Measurements from ENCODE around the gene CNTN4.
A peak's percentile ranks its signal among the peaks of the same experiment; 100 is the strongest.

CNTN4 gene

GRCh38 chr3:2661078-2661477 is 562.4 kb downstream of the CNTN4 start:
- Histone ChIP-seq H3K4me2 (ENCODE audit: low read length, poor library complexity, severe bottlenecking) (no peak overlapping the region), H3K27me3 (ENCODE audit: control insufficient read depth in 1 of 2, insufficient read depth in 1 of 2, low read length in 2 of 2) (no peaks in the 10 kb centered on the region), H3K79me1 (replicated peaks; ENCODE audit: low read length, poor library complexity, severe bottlenecking) (no peaks in the 10 kb centered on the region), H3K18ac (ENCODE audit: low read depth in 1 of 2, low read length in 2 of 2) (no peak overlapping the region), H2AFZ (ENCODE audit: low read depth, low read length) (no peak overlapping the region), H2BK5ac (ENCODE audit: low read depth, low read length, poor library complexity, severe bottlenecking) (no peak overlapping the region), H3K4ac (ENCODE audit: low read depth in 1 of 2, low read length in 2 of 2) (no peak overlapping the region), H3K27ac (ENCODE audit: low read length, poor library complexity, severe bottlenecking) (no peak overlapping the region), H3K9me3 (ENCODE audit: control insufficient read depth, low read length) (no peaks in the 10 kb centered on the region), H3K36me3 (ENCODE audit: control insufficient read depth in 1 of 2, insufficient read depth in 2 of 2, low read depth in 1 of 2, low read length in 2 of 2) (no peaks in the 10 kb centered on the region), H4K8ac (ENCODE audit: low read length) (no peak overlapping the region), H3K23ac (ENCODE audit: low read length in 2 of 2) (no peak overlapping the region), H2BK12ac (ENCODE audit: low read length in 2 of 2) (no peak overlapping the region), H3K14ac (ENCODE audit: low read length in 2 of 2) (no peak overlapping the region), H3K9ac (ENCODE audit: low read length) (no peak overlapping the region), H3K4me3 (ENCODE audit: insufficient read depth in 1 of 2, low read depth in 1 of 2, low read length in 2 of 2) (no peak overlapping the region), H2AK5ac (ENCODE audit: low read length, severe bottlenecking) (no peak overlapping the region), H4K91ac (ENCODE audit: low read length) (no peak overlapping the region), H3K4me1 (ENCODE audit: control insufficient read depth, insufficient read depth, low read depth, low read length) (no peaks in the 10 kb centered on the region), H2BK120ac (ENCODE audit: low read depth, low read length) (no peak overlapping the region), H2BK15ac (ENCODE audit: low read depth, poor library complexity, severe bottlenecking) (no peak overlapping the region)
- DNase-seq, result peak; percentile 79
- WGBS, result 60% methylated on average over 1 of the region's 1 CpG

- Histone ChIP-seq H2AFZ (ENCODE audit: low read depth, low read length) (no peak overlapping the region), H3K4ac (ENCODE audit: low read depth in 1 of 2, low read length in 2 of 2) (no peak overlapping the region), H4K8ac (ENCODE audit: low read length) (no peak overlapping the region), H2BK15ac (ENCODE audit: low read depth, poor library complexity, severe bottlenecking) (no peak overlapping the region), H3K27ac (ENCODE audit: low read length, poor library complexity, severe bottlenecking) (no peak overlapping the region), H3K36me3 (ENCODE audit: control insufficient read depth in 1 of 2, insufficient read depth in 2 of 2, low read depth in 1 of 2, low read length in 2 of 2) (no peaks in the 10 kb centered on the region), H3K27me3 (ENCODE audit: control insufficient read depth in 1 of 2, insufficient read depth in 1 of 2, low read length in 2 of 2) (no peaks in the 10 kb centered on the region), H2BK120ac (ENCODE audit: low read depth, low read length) (no peak overlapping the region), H3K9ac (ENCODE audit: low read length) (no peak overlapping the region), H2BK12ac (ENCODE audit: low read length in 2 of 2) (no peak overlapping the region), H3K18ac (ENCODE audit: low read depth in 1 of 2, low read length in 2 of 2) (no peak overlapping the region), H3K4me1 (ENCODE audit: control insufficient read depth, insufficient read depth, low read depth, low read length) (no peaks in the 10 kb centered on the region), H2BK5ac (ENCODE audit: low read depth, low read length, poor library complexity, severe bottlenecking) (no peak overlapping the region), H3K9me3 (ENCODE audit: control insufficient read depth, low read length) (peaks cover 5% of the 10 kb centered on the region), H3K79me1 (replicated peaks; ENCODE audit: low read length, poor library complexity, severe bottlenecking) (no peaks in the 10 kb centered on the region), H3K14ac (ENCODE audit: low read length in 2 of 2) (no peak overlapping the region), H3K23ac (ENCODE audit: low read length in 2 of 2) (no peak overlapping the region), H4K91ac (ENCODE audit: low read length) (no peak overlapping the region), H3K4me2 (ENCODE audit: low read length, poor library complexity, severe bottlenecking) (no peak overlapping the region), H3K4me3 (ENCODE audit: insufficient read depth in 1 of 2, low read depth in 1 of 2, low read length in 2 of 2) (no peak overlapping the region), H2AK5ac (ENCODE audit: low read length, severe bottlenecking) (no peak overlapping the region)
- 70% methylated on average over 1 of the region's 2 CpGs for WGBS
- no peak for DNase-seq
These were observed 578.8 kb downstream of the CNTN4 start for GRCh38 chr3:2677501-2677900.

GRCh38 chr3:2680236-2680635 is 581.6 kb downstream of the CNTN4 start:
- Histone ChIP-seq H4K91ac (ENCODE audit: low read length) (no peak overlapping the region), H3K4me3 (ENCODE audit: insufficient read depth in 1 of 2, low read depth in 1 of 2, low read length in 2 of 2) (no peak overlapping the region), H2BK15ac (ENCODE audit: low read depth, poor library complexity, severe bottlenecking) (no peak overlapping the region), H3K36me3 (ENCODE audit: control insufficient read depth in 1 of 2, insufficient read depth in 2 of 2, low read depth in 1 of 2, low read length in 2 of 2) (no peaks in the 10 kb centered on the region), H2BK12ac (ENCODE audit: low read length in 2 of 2) (no peak overlapping the region), H3K79me1 (replicated peaks; ENCODE audit: low read length, poor library complexity, severe bottlenecking) (no peaks in the 10 kb centered on the region), H3K14ac (ENCODE audit: low read length in 2 of 2) (no peak overlapping the region), H2AK5ac (ENCODE audit: low read length, severe bottlenecking) (no peak overlapping the region), H2AFZ (ENCODE audit: low read depth, low read length) (no peak overlapping the region), H4K8ac (ENCODE audit: low read length) (no peak overlapping the region), H2BK5ac (ENCODE audit: low read depth, low read length, poor library complexity, severe bottlenecking) (no peak overlapping the region), H3K9me3 (ENCODE audit: control insufficient read depth, low read length) (no peaks in the 10 kb centered on the region), H3K27me3 (ENCODE audit: control insufficient read depth in 1 of 2, insufficient read depth in 1 of 2, low read length in 2 of 2) (no peaks in the 10 kb centered on the region), H3K4ac (ENCODE audit: low read depth in 1 of 2, low read length in 2 of 2) (no peak overlapping the region), H3K9ac (ENCODE audit: low read length) (no peak overlapping the region), H3K4me2 (ENCODE audit: low read length, poor library complexity, severe bottlenecking) (no peak overlapping the region), H3K27ac (ENCODE audit: low read length, poor library complexity, severe bottlenecking) (no peak overlapping the region), H3K23ac (ENCODE audit: low read length in 2 of 2) (no peak overlapping the region), H2BK120ac (ENCODE audit: low read depth, low read length) (no peak overlapping the region), H3K4me1 (ENCODE audit: control insufficient read depth, insufficient read depth, low read depth, low read length) (no peaks in the 10 kb centered on the region), H3K18ac (ENCODE audit: low read depth in 1 of 2, low read length in 2 of 2) (no peak overlapping the region)
- no peak for DNase-seq
- WGBS, result 96% methylated on average over 2 of the region's 5 CpGs

GRCh38 chr3:2684046-2684445 is 585.4 kb downstream of the CNTN4 start:
- H4K8ac ChIP-seq (ENCODE audit: low read length), result no peak overlapping the region
- H3K27ac ChIP-seq (ENCODE audit: low read length, poor library complexity, severe bottlenecking), result no peak overlapping the region
- no peak overlapping the region for H2AK5ac ChIP-seq (ENCODE audit: low read length, severe bottlenecking)
- H3K18ac ChIP-seq (ENCODE audit: low read depth in 1 of 2, low read length in 2 of 2), result no peak overlapping the region
- no peaks in the 10 kb centered on the region for H3K36me3 ChIP-seq (ENCODE audit: control insufficient read depth in 1 of 2, insufficient read depth in 2 of 2, low read depth in 1 of 2, low read length in 2 of 2)
- no peak overlapping the region for H2BK5ac ChIP-seq (ENCODE audit: low read depth, low read length, poor library complexity, severe bottlenecking)
- H3K4me3 ChIP-seq (ENCODE audit: insufficient read depth in 1 of 2, low read depth in 1 of 2, low read length in 2 of 2), result no peak overlapping the region
- no peaks in the 10 kb centered on the region for H3K27me3 ChIP-seq (ENCODE audit: control insufficient read depth in 1 of 2, insufficient read depth in 1 of 2, low read length in 2 of 2)
- no peaks in the 10 kb centered on the region for H3K4me1 ChIP-seq (ENCODE audit: control insufficient read depth, insufficient read depth, low read depth, low read length)
- no peak overlapping the region for H2BK12ac ChIP-seq (ENCODE audit: low read length in 2 of 2)
- DNase-seq, result no peak
- H3K4me2 ChIP-seq (ENCODE audit: low read length, poor library complexity, severe bottlenecking), result no peak overlapping the region
- H3K14ac ChIP-seq (ENCODE audit: low read length in 2 of 2), result no peak overlapping the region
- no peak overlapping the region for H2BK15ac ChIP-seq (ENCODE audit: low read depth, poor library complexity, severe bottlenecking)
- H3K9ac ChIP-seq (ENCODE audit: low read length), result no peak overlapping the region
- H3K9me3 ChIP-seq (ENCODE audit: control insufficient read depth, low read length), result no peaks in the 10 kb centered on the region
- H3K4ac ChIP-seq (ENCODE audit: low read depth in 1 of 2, low read length in 2 of 2), result no peak overlapping the region
- no peaks in the 10 kb centered on the region for H3K79me1 ChIP-seq (replicated peaks; ENCODE audit: low read length, poor library complexity, severe bottlenecking)
- no peak overlapping the region for H3K23ac ChIP-seq (ENCODE audit: low read length in 2 of 2)
- no peak overlapping the region for H2AFZ ChIP-seq (ENCODE audit: low read depth, low read length)
- no peak overlapping the region for H4K91ac ChIP-seq (ENCODE audit: low read length)
- H2BK120ac ChIP-seq (ENCODE audit: low read depth, low read length), result no peak overlapping the region
